ENCODE measurements around the gene CGREF1. TPM values are rescaled to one million over a fixed set of nuclear protein-coding genes. Genes with fewer than 3 reads are reported as not detected.

CGREF1 gene
- total and polyA plus RNA-seq, 2 donors (not counting 1 experiment from before 2014, with no cell fraction given): not detected

DNA sequence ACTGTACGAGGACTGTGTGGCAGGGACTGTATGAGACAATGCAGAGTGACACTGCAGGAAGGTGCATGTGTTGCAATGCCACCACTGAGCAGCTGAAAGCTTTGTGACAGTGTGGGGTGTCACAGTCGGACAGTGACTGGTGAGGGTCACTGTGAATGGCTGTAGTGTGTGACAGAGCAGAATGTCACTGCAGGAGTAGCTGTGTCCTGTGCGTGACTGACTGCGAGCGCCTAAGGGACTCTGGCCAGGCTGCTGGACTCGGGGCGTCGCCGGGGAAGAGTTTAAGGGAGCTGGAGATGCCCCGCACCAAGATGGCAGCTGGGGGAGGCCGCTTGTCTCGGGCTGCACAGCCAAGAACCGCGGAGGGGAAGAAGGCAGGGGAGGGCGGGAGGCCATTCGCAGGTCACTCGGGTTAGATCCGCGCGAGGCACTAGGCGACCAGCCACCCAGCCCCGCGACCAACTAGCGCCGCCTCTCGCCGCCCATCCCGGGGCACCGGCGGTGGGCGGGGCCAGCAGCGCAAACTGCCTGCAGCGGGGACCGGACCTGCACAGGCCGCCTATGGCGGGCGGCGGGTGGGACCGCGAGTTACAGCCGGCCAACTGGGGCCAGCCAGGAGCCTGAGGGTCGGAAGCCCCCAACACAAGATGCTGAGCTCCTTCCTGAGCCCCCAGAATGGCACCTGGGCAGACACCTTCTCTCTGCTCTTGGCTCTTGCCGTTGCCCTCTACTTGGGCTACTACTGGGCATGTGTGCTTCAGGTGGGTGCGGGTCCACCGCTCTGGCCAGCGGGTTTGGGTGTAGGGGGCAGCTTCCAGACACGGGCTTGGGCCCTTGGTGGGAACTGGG is 4.6 kb upstream of the CGREF1 start, which contains the start of gene ABHD1:
Gene ABHD1, plus strand, starts transcription at position 514 of the 849 bp plus-strand sequence. Its CDS starts 134 bp downstream, at position 648.
- TF ChIP-seq EZH2 (IDR thresholded peaks at IDR 0.05; ENCODE audit: borderline replicate concordance, insufficient read depth, low read depth, low read length, poor library complexity, severe bottlenecking): no peak
- TF ChIP-seq, protein P1, sequence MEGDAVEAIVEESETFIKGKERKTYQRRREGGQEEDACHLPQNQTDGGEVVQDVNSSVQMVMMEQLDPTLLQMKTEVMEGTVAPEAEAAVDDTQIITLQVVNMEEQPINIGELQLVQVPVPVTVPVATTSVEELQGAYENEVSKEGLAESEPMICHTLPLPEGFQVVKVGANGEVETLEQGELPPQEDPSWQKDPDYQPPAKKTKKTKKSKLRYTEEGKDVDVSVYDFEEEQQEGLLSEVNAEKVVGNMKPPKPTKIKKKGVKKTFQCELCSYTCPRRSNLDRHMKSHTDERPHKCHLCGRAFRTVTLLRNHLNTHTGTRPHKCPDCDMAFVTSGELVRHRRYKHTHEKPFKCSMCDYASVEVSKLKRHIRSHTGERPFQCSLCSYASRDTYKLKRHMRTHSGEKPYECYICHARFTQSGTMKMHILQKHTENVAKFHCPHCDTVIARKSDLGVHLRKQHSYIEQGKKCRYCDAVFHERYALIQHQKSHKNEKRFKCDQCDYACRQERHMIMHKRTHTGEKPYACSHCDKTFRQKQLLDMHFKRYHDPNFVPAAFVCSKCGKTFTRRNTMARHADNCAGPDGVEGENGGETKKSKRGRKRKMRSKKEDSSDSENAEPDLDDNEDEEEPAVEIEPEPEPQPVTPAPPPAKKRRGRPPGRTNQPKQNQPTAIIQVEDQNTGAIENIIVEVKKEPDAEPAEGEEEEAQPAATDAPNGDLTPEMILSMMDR (IDR thresholded peaks at IDR 0.05): no peak
- DNase-seq (peak; percentile 71), ATAC-seq (ENCODE audit: low read depth) (peak; percentile 87)
- intact Hi-C loops (cut with micrococcal nuclease): loop anchor here (1.0 kb wide), 2 partner anchors 11 to 37 kb away; partner anchors contain the start of genes KHK and PREB
- Mint-ChIP-seq H3K4me1 (peaks cover 18% of the 10 kb centered on the region), H3K27me3 (peaks cover 32% of the 10 kb centered on the region), H3K27ac (peak within 1 kb of the TSS; percentile 87), H3K9me3 (ENCODE audit: insufficient read depth) (no peaks in the 10 kb centered on the region), H3K4me3 (peak within 1 kb of the TSS; percentile 93)
- H3K9ac ChIP-seq (ENCODE audit: low read length): peak within 1 kb of the TSS; percentile 78
- POLR2A ChIA-PET: interaction anchor here (0.6 to 2.2 kb wide), 5 partner anchors 10 to 247 kb away, joined by 3 to 29 read pairs (median 4); partner anchors contain the start of genes ATRAID, PREB, SLC5A6 and SNX17
- no peak within 1 kb of the TSS for H3K27ac ChIP-seq (ENCODE audit: low read length in 2 of 2)
- CTCF ChIA-PET: interaction anchor here (0.6 to 2.9 kb wide), 6 partner anchors 10 to 162 kb away, joined by 3 to 19 read pairs (median 4); partner anchors contain the start of gene PREB
- no peaks in the 10 kb centered on the region for H3K36me3 ChIP-seq (replicated peaks in 1 of 2; ENCODE audit: control extremely low read depth in 1 of 2, control insufficient read depth in 1 of 2, extremely low read depth in 1 of 2, insufficient read depth in 2 of 2, low read length in 1 of 2)
- 8% methylated on average over 47 of the region's 47 CpGs for WGBS (ENCODE audit: insufficient coverage)
- peak within 1 kb of the TSS; percentile 86 for H3K4me2 ChIP-seq (replicated peaks; ENCODE audit: low read depth, low read length, poor library complexity, severe bottlenecking)
- H2AFZ ChIP-seq (ENCODE audit: insufficient read depth, low read depth, low read length, poor library complexity, severe bottlenecking): peak within 1 kb of the TSS; percentile 96
- H3K9me3 ChIP-seq (ENCODE audit: control extremely low read depth in 1 of 3, control insufficient read depth in 2 of 3, insufficient read depth in 1 of 3, low read length in 2 of 3): peaks cover 0 to 5% (median 0%) of the 10 kb centered on the region in 3 donors
- no peaks in the 10 kb centered on the region for H3K79me2 ChIP-seq (ENCODE audit: control insufficient read depth, insufficient read depth, low read length)
- no peaks in the 10 kb centered on the region for H4K20me1 ChIP-seq (ENCODE audit: control insufficient read depth, insufficient read depth, low read length, poor library complexity, severe bottlenecking)
- H3K27me3 ChIP-seq (replicated peaks in 1 of 4; ENCODE audit: control extremely low read depth in 1 of 4, control insufficient read depth in 3 of 4, insufficient read depth in 4 of 4, low read length in 3 of 4): peaks cover 0 to 16% (median 6%) of the 10 kb centered on the region in 4 experiments
- H3K4me3 ChIP-seq (ENCODE audit: control extremely low read depth in 1 of 5, extremely low read depth in 1 of 5, insufficient read depth in 1 of 5, low read depth in 2 of 5, low read length in 4 of 5): peak within 1 kb of the TSS; percentile 58 to 74 (median 68)
- peaks cover 17 to 18% of the 10 kb centered on the region in 2 donors for H3K4me1 ChIP-seq (ENCODE audit: control insufficient read depth in 2 of 2, insufficient read depth in 2 of 2, low read length in 2 of 2)
